Hepatocyte (in vitro differentiated cells): ENCODE measurements around the gene SLC44A5. TPM values are rescaled to one million over a fixed set of nuclear protein-coding genes. Genes with fewer than 3 reads are reported as not detected.

Experiments
- DNase-seq: peaks from one replicate; pipeline ENCODE4 v3.0.0-alpha.2; 2016; ENCODE audit warnings: low spot score
- H2AFZ ChIP-seq: fragments of 200-600 bp; sonication (generic); 2 replicates; pipeline ENCODE4 v1.6.0; 2016; ENCODE audit warnings: antibody characterized with exemption, mild to moderate bottlenecking
- H3K27ac ChIP-seq: fragments of 200-600 bp; sonication (generic); 2 replicates; pipeline ENCODE4 v1.5.1; 2016; ENCODE audit warnings: mild to moderate bottlenecking
- H3K27me3 ChIP-seq: fragments of 200-600 bp; sonication (generic); 2 replicates; pipeline ENCODE4 v1.6.1; 2016
- H3K36me3 ChIP-seq: fragments of 200-600 bp; sonication (generic); replicated peaks from 2 replicates; pipeline ENCODE4 v1.5.1; 2016; ENCODE audit warnings: low read depth; ENCODE audit not compliant: insufficient read depth
- H3K4me1 ChIP-seq: fragments of 200-600 bp; sonication (generic); 2 replicates; pipeline ENCODE4 v1.5.1; 2016; ENCODE audit warnings: mild to moderate bottlenecking, moderate library complexity; ENCODE audit not compliant: insufficient read depth
- H3K4me2 ChIP-seq: fragments of 200-600 bp; sonication (generic); 2 replicates; pipeline ENCODE4 v1.6.0; 2016
- H3K4me3 ChIP-seq: fragments of 200-600 bp; sonication (generic); 2 replicates; pipeline ENCODE4 v1.5.1; 2016; ENCODE audit warnings: mild to moderate bottlenecking
- H3K79me2 ChIP-seq: fragments of 200-600 bp; sonication (generic); 2 replicates; pipeline ENCODE4 v1.6.0; 2017; ENCODE audit warnings: mild to moderate bottlenecking
- H3K9me2 ChIP-seq: fragments of 200-600 bp; sonication (generic); replicated peaks from 2 replicates; pipeline ENCODE4 v1.6.0; 2017; ENCODE audit warnings: mild to moderate bottlenecking; ENCODE audit not compliant: insufficient read depth
- H3K9me3 ChIP-seq: fragments of 200-600 bp; sonication (generic); 2 replicates; pipeline ENCODE4 v1.5.1; 2016; ENCODE audit warnings: low read depth, mild to moderate bottlenecking
- H4K20me1 ChIP-seq: fragments of 200-600 bp; sonication (generic); 2 replicates; pipeline ENCODE4 v1.6.0; 2016; ENCODE audit warnings: mild to moderate bottlenecking; ENCODE audit not compliant: insufficient read depth, poor library complexity, severe bottlenecking
- EZH2 ChIP-seq: fragments of 200-600 bp; sonication (generic); IDR thresholded peaks from 2 replicates; pipeline ENCODE4 v1.6.1; 2016; ENCODE audit warnings: antibody characterized with exemption, mild to moderate bottlenecking, borderline replicate concordance
- EZH2phosphoT487 ChIP-seq: fragments of 200-600 bp; sonication (generic); IDR thresholded peaks from one replicate; pipeline ENCODE4 v1.6.1; 2018; ENCODE audit warnings: antibody characterized with exemption, mild to moderate bottlenecking, low read depth, moderate library complexity; ENCODE audit not compliant: unreplicated experiment, severe bottlenecking
- WGBS: methylation state at CpG from one replicate; pipeline ENCODE4 v1.1.6; 2016; ENCODE audit warnings: low lambda C conversion rate; ENCODE audit errors: missing lambda C conversion rate; 5-methylcytosine and 5-hydroxymethylcytosine counted together
- polyA plus RNA-seq: library from polyadenylated mRNA; unstranded; fragments of >200 nt; fragmentation: Nextera tagmentation; extraction: Ambion mirVana; gene quantifications from 2 replicates; pipeline ENCODE4 v1.2.1, GENCODE V29; 2016
- total RNA-seq: library from RNA; depleted of rRNA; stranded (reverse); fragments of >200 nt; gene quantifications from 2 replicates; pipeline ENCODE4 v1.2.3, GENCODE V29; 2014
- TF ChIP-seq, protein P1 (sequence below): fragments of 200-600 bp; sonication (generic); IDR thresholded peaks from 2 replicates; pipeline ENCODE4 v1.5.1; 2016; ENCODE audit warnings: antibody characterized with exemption, mild to moderate bottlenecking; ENCODE audit not compliant: poor library complexity

The SLC44A5 gene
- total and polyA plus RNA-seq, 2 experiments from 2014 or later = 2.1 to 4.8 TPM

DNA sequence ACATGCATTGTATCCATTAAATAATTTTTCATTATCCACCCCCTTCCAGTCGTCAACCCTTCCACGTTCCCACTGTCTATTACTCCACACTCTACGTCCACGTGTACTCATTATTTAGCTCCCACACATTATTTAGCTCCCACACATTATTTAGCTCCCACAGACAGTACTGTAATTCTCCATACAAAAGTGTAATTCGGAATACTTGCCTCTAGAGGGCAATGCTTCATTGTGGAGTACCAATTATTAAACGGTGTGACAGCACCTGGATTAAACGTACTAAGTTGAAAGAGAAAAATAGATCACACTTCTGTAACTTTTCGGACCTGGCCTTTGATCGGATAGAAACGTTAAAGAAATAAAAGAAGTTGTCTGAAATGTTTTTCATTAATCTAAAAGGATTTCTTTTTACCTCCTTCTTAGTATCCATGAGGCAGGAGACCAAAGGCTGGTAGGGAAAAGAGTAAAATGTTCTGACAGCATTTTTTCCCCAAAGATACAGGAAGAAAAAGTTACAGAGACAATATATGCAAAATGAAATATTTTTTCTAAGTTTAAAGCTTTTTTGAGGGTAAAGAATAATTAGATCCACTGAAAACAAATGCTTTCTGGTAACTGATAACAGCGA is 377.5 kb downstream of the SLC44A5 start:
- no peak overlapping the region for H3K27ac ChIP-seq
- H3K4me1 ChIP-seq = no peaks in the 10 kb centered on the region
- no peaks in the 10 kb centered on the region for H3K9me2 ChIP-seq
- DNase-seq = peak; percentile 53
- no peak overlapping the region for H2AFZ ChIP-seq
- 20% methylated on average over 11 of the region's 11 CpGs for WGBS
- no peaks in the 10 kb centered on the region for H3K27me3 ChIP-seq
- no peak overlapping the region for H3K4me3 ChIP-seq
- no peaks in the 10 kb centered on the region for H3K9me3 ChIP-seq
- no peaks in the 10 kb centered on the region for H3K36me3 ChIP-seq
- no peaks in the 10 kb centered on the region for H3K79me2 ChIP-seq
- peak overlapping the region; percentile 56 for H3K4me2 ChIP-seq
- H4K20me1 ChIP-seq = no peaks in the 10 kb centered on the region
- TF ChIP-seq, protein P1, sequence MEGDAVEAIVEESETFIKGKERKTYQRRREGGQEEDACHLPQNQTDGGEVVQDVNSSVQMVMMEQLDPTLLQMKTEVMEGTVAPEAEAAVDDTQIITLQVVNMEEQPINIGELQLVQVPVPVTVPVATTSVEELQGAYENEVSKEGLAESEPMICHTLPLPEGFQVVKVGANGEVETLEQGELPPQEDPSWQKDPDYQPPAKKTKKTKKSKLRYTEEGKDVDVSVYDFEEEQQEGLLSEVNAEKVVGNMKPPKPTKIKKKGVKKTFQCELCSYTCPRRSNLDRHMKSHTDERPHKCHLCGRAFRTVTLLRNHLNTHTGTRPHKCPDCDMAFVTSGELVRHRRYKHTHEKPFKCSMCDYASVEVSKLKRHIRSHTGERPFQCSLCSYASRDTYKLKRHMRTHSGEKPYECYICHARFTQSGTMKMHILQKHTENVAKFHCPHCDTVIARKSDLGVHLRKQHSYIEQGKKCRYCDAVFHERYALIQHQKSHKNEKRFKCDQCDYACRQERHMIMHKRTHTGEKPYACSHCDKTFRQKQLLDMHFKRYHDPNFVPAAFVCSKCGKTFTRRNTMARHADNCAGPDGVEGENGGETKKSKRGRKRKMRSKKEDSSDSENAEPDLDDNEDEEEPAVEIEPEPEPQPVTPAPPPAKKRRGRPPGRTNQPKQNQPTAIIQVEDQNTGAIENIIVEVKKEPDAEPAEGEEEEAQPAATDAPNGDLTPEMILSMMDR = peak; percentile 69
- TF ChIP-seq EZH2 = no peak

DNA sequence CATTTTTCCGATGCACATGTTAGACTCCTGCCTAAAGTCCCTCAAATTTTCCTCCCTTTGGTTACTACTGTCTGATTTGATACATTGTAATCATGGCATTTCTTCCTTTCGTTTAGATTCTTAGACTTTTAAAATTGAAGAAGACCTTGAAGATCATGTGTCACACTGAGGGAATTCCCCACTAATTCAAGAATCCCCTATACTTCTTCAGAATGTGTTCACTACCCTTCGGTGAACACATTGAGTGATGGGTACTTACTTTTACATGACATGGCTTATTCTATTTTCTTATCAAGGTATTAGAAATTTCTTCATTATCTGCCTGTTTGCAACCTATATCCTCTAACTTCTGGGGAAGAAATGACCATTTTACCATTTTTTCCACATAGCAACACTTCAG is 390.8 kb downstream of the SLC44A5 start:
- no peaks in the 10 kb centered on the region for H4K20me1 ChIP-seq
- no peak overlapping the region for H2AFZ ChIP-seq
- H3K4me2 ChIP-seq = no peak overlapping the region
- no peak overlapping the region for H3K4me3 ChIP-seq
- no peak overlapping the region for H3K27ac ChIP-seq
- WGBS = 75% methylated on average over 3 of the region's 3 CpGs
- no peaks in the 10 kb centered on the region for H3K9me2 ChIP-seq
- no peaks in the 10 kb centered on the region for H3K27me3 ChIP-seq
- TF ChIP-seq, protein P1 = no peak
- TF ChIP-seq EZH2 (no peak), EZH2phosphoT487 (no peak)
- no peaks in the 10 kb centered on the region for H3K9me3 ChIP-seq
- H3K4me1 ChIP-seq = no peaks in the 10 kb centered on the region
- no peaks in the 10 kb centered on the region for H3K79me2 ChIP-seq
- no peaks in the 10 kb centered on the region for H3K36me3 ChIP-seq
- no peak for DNase-seq

DNA sequence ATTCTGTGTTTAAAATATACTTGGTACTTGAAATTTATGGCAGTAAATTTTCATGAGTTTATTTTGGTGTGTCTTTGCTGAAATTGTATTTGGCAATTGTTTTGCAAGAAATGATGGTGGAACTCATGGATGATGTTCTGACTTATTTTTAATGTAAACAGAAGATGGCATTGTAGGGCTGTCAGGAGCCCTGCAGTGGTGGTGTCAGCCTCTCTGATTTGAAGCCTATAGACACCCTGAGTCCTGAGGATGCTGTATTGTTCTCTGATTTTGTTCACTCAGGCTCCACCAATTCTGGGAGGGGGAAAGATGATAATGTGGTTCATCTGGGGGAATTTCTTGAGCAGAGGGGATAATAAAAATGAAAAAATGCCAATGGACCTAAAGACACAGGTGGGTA is 396.9 kb downstream of the SLC44A5 start:
- Histone ChIP-seq H3K27ac (no peak overlapping the region), H3K27me3 (no peaks in the 10 kb centered on the region), H2AFZ (no peak overlapping the region), H3K4me1 (no peaks in the 10 kb centered on the region), H3K9me3 (no peaks in the 10 kb centered on the region), H3K4me2 (no peak overlapping the region), H4K20me1 (no peaks in the 10 kb centered on the region), H3K4me3 (no peak overlapping the region), H3K79me2 (no peaks in the 10 kb centered on the region), H3K36me3 (no peaks in the 10 kb centered on the region), H3K9me2 (no peaks in the 10 kb centered on the region)
- TF ChIP-seq EZH2phosphoT487 = no peak
- TF ChIP-seq, protein P1 = no peak
- no peak for TF ChIP-seq EZH2
- DNase-seq = no peak

DNA sequence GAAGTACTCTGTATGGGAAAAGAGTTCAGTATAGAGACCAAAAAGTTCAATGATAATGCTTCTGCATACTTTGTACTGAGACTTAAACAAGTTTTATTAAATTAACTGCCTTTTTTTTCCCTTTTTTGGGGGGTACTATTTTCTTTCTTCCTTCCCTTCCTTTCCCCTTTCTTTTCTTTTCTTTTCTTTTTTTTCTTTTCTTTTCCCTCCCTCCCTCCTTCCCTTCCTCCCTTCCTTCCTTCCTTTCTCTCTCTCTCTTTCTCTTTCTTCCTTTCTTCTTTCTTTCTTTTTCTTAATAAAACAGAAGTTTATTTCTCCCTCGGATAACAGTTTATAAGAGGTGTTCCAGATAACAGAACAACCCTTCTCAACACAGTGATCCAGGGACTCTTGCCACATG is 399.3 kb downstream of the SLC44A5 start:
- no peaks in the 10 kb centered on the region for H3K9me2 ChIP-seq
- no peaks in the 10 kb centered on the region for H3K4me1 ChIP-seq
- H3K9me3 ChIP-seq = no peaks in the 10 kb centered on the region
- no peak overlapping the region for H3K27ac ChIP-seq
- H4K20me1 ChIP-seq = no peaks in the 10 kb centered on the region
- no peak overlapping the region for H2AFZ ChIP-seq
- no peak overlapping the region for H3K4me3 ChIP-seq
- H3K36me3 ChIP-seq = no peaks in the 10 kb centered on the region
- no peak for TF ChIP-seq EZH2phosphoT487
- TF ChIP-seq, protein P1 = no peak
- TF ChIP-seq EZH2 = no peak
- DNase-seq = no peak
- no peaks in the 10 kb centered on the region for H3K27me3 ChIP-seq
- H3K79me2 ChIP-seq = no peaks in the 10 kb centered on the region
- WGBS = 88% methylated on average over 1 of the region's 1 CpG
- no peak overlapping the region for H3K4me2 ChIP-seq
